ENCODE data around the gene MROH2A. TPM values are rescaled to one million over a fixed set of nuclear protein-coding genes. Genes with fewer than 3 reads are reported as not detected.

MROH2A gene
- total RNA-seq, 1 experiment from 2014 or later = 0.33 TPM

DNA sequence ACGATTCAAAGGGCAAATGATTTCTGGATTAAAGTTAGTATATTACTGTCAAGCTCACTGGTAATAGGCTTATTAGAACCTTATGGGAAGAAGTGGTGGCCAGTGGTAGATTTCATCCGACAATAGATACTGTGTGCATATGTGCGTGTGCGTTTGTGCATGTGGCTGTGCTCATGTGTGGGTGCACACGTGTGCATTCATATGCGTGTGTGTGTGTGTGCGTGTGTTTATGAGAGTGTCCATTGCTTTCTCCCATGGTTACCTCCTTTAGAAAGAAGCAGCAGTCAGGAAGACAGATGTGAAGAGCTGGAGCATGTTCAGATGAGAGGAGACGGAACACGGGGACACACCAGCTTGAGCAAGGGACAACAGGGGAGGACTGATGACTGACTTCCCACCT lies 8.9 kb upstream of the MROH2A start:
- CTCF ChIA-PET = no interaction called here
- no peaks in the 10 kb centered on the region for H3K27me3 Mint-ChIP-seq (ENCODE audit: unreplicated experiment)
- H3K4me1 Mint-ChIP-seq (ENCODE audit: low read depth, unreplicated experiment) = peaks cover 19% of the 10 kb centered on the region
- H3K4me3 Mint-ChIP-seq (ENCODE audit: low read depth, unreplicated experiment) = no peak overlapping the region
- no peak for TF ChIP-seq CTCF (IDR thresholded peaks at IDR 0.05; ENCODE audit: unreplicated experiment)
- intact Hi-C loops (cut with micrococcal nuclease; ENCODE audit: unreplicated experiment) = loop anchor here (10.0 kb wide), 1 partner anchor 134 kb away; the partner anchor contains the start of gene UGT1A10
- BruUV-seq (replicated peaks) = no TSS peak
- peaks cover 24% of the 10 kb centered on the region for H3K36me3 Mint-ChIP-seq (ENCODE audit: insufficient read depth, unreplicated experiment)
- H3K9me3 Mint-ChIP-seq (ENCODE audit: low read depth, unreplicated experiment) = no peaks in the 10 kb centered on the region
- no peak for DNase-seq
- H3K27ac Mint-ChIP-seq (ENCODE audit: unreplicated experiment) = no peak overlapping the region

- no peak for TF ChIP-seq CTCF (IDR thresholded peaks at IDR 0.05; ENCODE audit: unreplicated experiment)
- Mint-ChIP-seq H3K27ac (ENCODE audit: unreplicated experiment) (no peak overlapping the region), H3K4me3 (ENCODE audit: low read depth, unreplicated experiment) (no peak overlapping the region), H3K4me1 (ENCODE audit: low read depth, unreplicated experiment) (no peaks in the 10 kb centered on the region), H3K27me3 (ENCODE audit: unreplicated experiment) (no peaks in the 10 kb centered on the region), H3K36me3 (ENCODE audit: insufficient read depth, unreplicated experiment) (peaks cover 37% of the 10 kb centered on the region), H3K9me3 (ENCODE audit: low read depth, unreplicated experiment) (peaks cover 6% of the 10 kb centered on the region)
- intact Hi-C loops (cut with micrococcal nuclease; ENCODE audit: unreplicated experiment) = no loop called here
- CTCF ChIA-PET = no interaction called here
- no TSS peak for BruUV-seq (replicated peaks)
- no peak for DNase-seq
Measured at GRCh38 chr2:233772153-233772552, 6.0 kb upstream of the MROH2A start.

DNA sequence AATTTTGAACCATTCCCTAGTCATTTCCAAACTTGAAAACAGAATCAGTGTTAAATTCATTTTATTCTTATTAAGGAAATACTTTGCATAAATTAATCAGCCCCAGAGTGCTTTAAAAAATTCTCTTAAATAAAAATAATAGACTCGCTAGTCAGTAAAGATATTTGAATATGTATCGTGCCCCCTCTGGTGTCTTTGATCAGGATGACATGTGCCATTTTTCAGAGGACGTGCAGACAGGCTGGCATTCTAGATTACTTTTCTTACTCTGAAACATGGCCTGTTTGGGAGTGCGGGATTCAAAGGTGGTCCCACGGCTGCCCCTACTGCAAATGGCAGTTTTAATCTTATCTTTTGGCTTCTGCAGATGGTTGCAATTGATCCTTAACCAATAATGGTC lies 5.5 kb upstream of the MROH2A start:
- no peak for DNase-seq
- H3K27ac Mint-ChIP-seq (ENCODE audit: unreplicated experiment) = no peak overlapping the region
- peaks cover 40% of the 10 kb centered on the region for H3K36me3 Mint-ChIP-seq (ENCODE audit: insufficient read depth, unreplicated experiment)
- no peaks in the 10 kb centered on the region for H3K27me3 Mint-ChIP-seq (ENCODE audit: unreplicated experiment)
- CTCF ChIA-PET = no interaction called here
- no peak for TF ChIP-seq CTCF (IDR thresholded peaks at IDR 0.05; ENCODE audit: unreplicated experiment)
- no peaks in the 10 kb centered on the region for H3K4me1 Mint-ChIP-seq (ENCODE audit: low read depth, unreplicated experiment)
- TSS peak; percentile 84 for BruUV-seq (replicated peaks)
- peaks cover 6% of the 10 kb centered on the region for H3K9me3 Mint-ChIP-seq (ENCODE audit: low read depth, unreplicated experiment)
- intact Hi-C loops (cut with micrococcal nuclease; ENCODE audit: unreplicated experiment) = no loop called here
- H3K4me3 Mint-ChIP-seq (ENCODE audit: low read depth, unreplicated experiment) = no peak overlapping the region

GRCh38 chr2:233773854-233774253 lies 4.3 kb upstream of the MROH2A start:
- Mint-ChIP-seq H3K36me3 (ENCODE audit: insufficient read depth, unreplicated experiment) (peaks cover 40% of the 10 kb centered on the region), H3K4me3 (ENCODE audit: low read depth, unreplicated experiment) (no peak overlapping the region), H3K9me3 (ENCODE audit: low read depth, unreplicated experiment) (peaks cover 6% of the 10 kb centered on the region), H3K4me1 (ENCODE audit: low read depth, unreplicated experiment) (no peaks in the 10 kb centered on the region), H3K27me3 (ENCODE audit: unreplicated experiment) (no peaks in the 10 kb centered on the region), H3K27ac (ENCODE audit: unreplicated experiment) (no peak overlapping the region)
- no peak for DNase-seq
- no TSS peak for BruUV-seq (replicated peaks)
- CTCF ChIA-PET = no interaction called here
- intact Hi-C loops (cut with micrococcal nuclease; ENCODE audit: unreplicated experiment) = no loop called here
- no peak for TF ChIP-seq CTCF (IDR thresholded peaks at IDR 0.05; ENCODE audit: unreplicated experiment)
